HepG2 (cell line): Measurements from ENCODE around the gene NYNRIN. TPM values are rescaled to one million over a fixed set of nuclear protein-coding genes. Genes with fewer than 3 reads are reported as not detected.

ENCODE experiments used
- DMAP1 ChIP-seq: IDR thresholded peaks from 2 replicates; pipeline ENCODE4 v1.6.1; 2016
- HNRNPLL ChIP-seq: fragments of 200-400 bp; formaldehyde crosslinking; IDR thresholded peaks from 2 replicates; pipeline ENCODE4 v1.6.1; 2017; ENCODE audit warnings: mild to moderate bottlenecking, low read depth, low read length; ENCODE audit not compliant: poor library complexity, severe bottlenecking
- KLF11 ChIP-seq: IDR thresholded peaks from 2 replicates; pipeline ENCODE4 v1.6.1; 2016; ENCODE audit warnings: missing compliant biosample characterization
- SALL2 ChIP-seq: sonication (generic); formaldehyde crosslinking; IDR thresholded peaks from 2 replicates; pipeline ENCODE4 v1.8.1; 2023; ENCODE audit warnings: mild to moderate bottlenecking, missing genetic modification reagents, inconsistent platforms
- SAP130 ChIP-seq: IDR thresholded peaks from 2 replicates; pipeline ENCODE4 v1.6.1; 2016; ENCODE audit warnings: low read depth
- SOX13 ChIP-seq, 3 experiments: fragments of 450-650 bp in 1 of 3; sonication (generic) in 1 of 3; formaldehyde crosslinking in 1 of 3; IDR thresholded peaks in 2 of 3; conservative IDR thresholded peaks in 1 of 3; 2 replicates each; pipeline versions ENCODE4 v1.5.0 to v1.6.1; 2016 to 2020; ENCODE audit warnings: antibody characterized with exemption in 1 of 3, mild to moderate bottlenecking in 1 of 3, missing compliant biosample characterization in 1 of 3, missing genetic modification reagents in 1 of 3, moderate library complexity in 1 of 3
- STAT5B ChIP-seq: sonication (generic); formaldehyde crosslinking; IDR thresholded peaks from 2 replicates; pipeline ENCODE4 v1.4.0; 2020; ENCODE audit warnings: missing genetic modification reagents
- SUZ12 ChIP-seq: fragments of 150-350 bp; IDR thresholded peaks from 2 replicates; pipeline ENCODE4 v1.6.1; 2014; ENCODE audit warnings: low read depth, low read length
- THYN1 ChIP-seq: sonication (generic); formaldehyde crosslinking; IDR thresholded peaks from 2 replicates; pipeline ENCODE4 v1.8.1; 2023; ENCODE audit warnings: low read depth, mild to moderate bottlenecking, moderate library complexity, missing genetic modification reagents, borderline replicate concordance
- ZNF589 ChIP-seq: sonication (generic); formaldehyde crosslinking; conservative IDR thresholded peaks from 2 replicates; pipeline ENCODE4 v1.8.0; 2022; ENCODE audit warnings: mild to moderate bottlenecking, moderate library complexity, missing genetic modification reagents
- ZNF646 ChIP-seq: sonication (generic); formaldehyde crosslinking; IDR thresholded peaks from 2 replicates; pipeline ENCODE4 v1.9.0; 2021; ENCODE audit warnings: mild to moderate bottlenecking, missing genetic modification reagents
- ZNF691 ChIP-seq: sonication (generic); formaldehyde crosslinking; IDR thresholded peaks from 2 replicates; pipeline ENCODE4 v1.4.0; 2020; ENCODE audit warnings: missing genetic modification reagents, low read depth, mild to moderate bottlenecking, borderline replicate concordance
- ZNF784 ChIP-seq: sonication (generic); formaldehyde crosslinking; IDR thresholded peaks from 2 replicates; pipeline ENCODE4 v1.5.1; 2020; ENCODE audit warnings: missing genetic modification reagents, mild to moderate bottlenecking, borderline replicate concordance
- ZNF790 ChIP-seq: sonication (generic); formaldehyde crosslinking; IDR thresholded peaks from 2 replicates; pipeline ENCODE4 v1.8.0; 2022; ENCODE audit warnings: missing genetic modification reagents, mild to moderate bottlenecking, borderline replicate concordance
- ZSCAN12 ChIP-seq: sonication (generic); formaldehyde crosslinking; IDR thresholded peaks from 2 replicates; pipeline ENCODE4 v1.9.0; 2021; ENCODE audit warnings: mild to moderate bottlenecking, missing genetic modification reagents
- ZSCAN9 ChIP-seq: IDR thresholded peaks from 2 replicates; pipeline ENCODE4 v1.6.1; 2016; ENCODE audit warnings: borderline replicate concordance
- polyA plus RNA-seq, 8 experiments: library from polyadenylated mRNA; depleted of rRNA in 3 of 8; stranded (reverse) in 7 of 8; unstranded in 1 of 8; fragments of >200 nt; fragmentation: Illumina TruSeq in 4 of 8; extraction: Trizol in 4 of 8; gene quantifications; 2 replicates each; pipeline versions ENCODE4 v1.2.1 to v1.2.3, GENCODE V29; 2011 to 2016; ENCODE audit warnings: low read depth in 4 of 8, missing spikeins in 1 of 8, mixed read lengths in 1 of 8; ENCODE audit not compliant: insufficient read depth in 1 of 8
- total RNA-seq, 5 experiments: library from RNA; depleted of rRNA; stranded (reverse); fragments of >200 nt; fragmentation: Illumina TruSeq; extraction: Trizol; gene quantifications; 2 replicates each; pipeline ENCODE4 v1.2.3, GENCODE V29; 2016; ENCODE audit warnings: low read depth in 1 of 5
- TF ChIP-seq, protein P1 (sequence below): sonication (generic); formaldehyde crosslinking; IDR thresholded peaks from 2 replicates; pipeline ENCODE4 v1.4.0; 2020; ENCODE audit warnings: missing genetic modification reagents

Gene NYNRIN
- total and polyA plus RNA-seq, 2 of the 13 experiments (the other 11 are each of a cell fraction or from before 2014, with no cell fraction given), result 0.63 to 1.1 TPM

DNA sequence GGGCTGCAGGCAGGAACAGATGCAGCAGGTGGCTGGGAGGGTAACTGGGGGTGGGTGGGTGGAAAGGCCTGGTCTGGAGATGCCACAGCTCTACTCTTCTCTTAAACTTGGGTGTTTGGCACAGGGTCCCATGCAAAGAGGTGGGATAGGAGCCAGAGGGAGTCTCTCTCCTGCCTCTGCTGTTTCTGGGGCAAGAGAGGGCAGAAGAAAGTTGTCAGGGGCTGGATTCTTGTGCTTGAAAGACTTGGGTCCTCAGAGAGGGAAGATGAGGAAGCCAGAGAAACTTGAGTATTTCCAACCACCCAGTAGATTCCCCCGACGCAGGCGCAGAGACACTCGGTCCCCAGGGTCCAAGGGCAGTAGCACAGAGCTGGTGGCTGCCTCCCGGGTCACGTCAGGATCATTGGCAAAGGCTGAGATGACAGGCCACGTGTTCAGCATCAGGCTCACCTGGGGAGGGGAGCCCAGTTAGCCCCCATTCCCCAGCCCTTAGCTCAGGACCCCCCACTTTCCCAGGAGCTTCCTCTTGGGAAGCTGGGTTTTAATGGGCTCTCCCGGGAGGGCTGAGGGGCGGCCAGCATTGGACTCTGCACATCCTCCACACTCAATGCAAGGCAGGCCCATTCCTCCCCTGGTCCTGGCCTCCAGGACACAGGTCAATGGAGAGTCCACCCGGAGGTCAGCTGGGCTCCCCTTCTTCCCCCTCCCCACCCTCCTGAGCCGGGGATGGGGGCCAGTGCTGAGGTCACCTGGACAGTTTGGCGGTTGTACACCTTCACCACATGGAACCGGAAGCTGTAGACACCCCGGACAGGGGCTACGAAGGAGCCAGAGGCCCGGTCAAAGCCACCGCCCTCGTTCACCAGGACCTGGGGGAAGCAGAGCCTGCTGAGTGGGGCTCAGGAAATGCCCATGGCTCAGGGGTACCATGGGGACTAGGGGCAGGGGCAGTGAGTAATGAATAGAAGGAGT is 29.0 kb downstream of the NYNRIN start (continued):
- TF ChIP-seq, protein P1, sequence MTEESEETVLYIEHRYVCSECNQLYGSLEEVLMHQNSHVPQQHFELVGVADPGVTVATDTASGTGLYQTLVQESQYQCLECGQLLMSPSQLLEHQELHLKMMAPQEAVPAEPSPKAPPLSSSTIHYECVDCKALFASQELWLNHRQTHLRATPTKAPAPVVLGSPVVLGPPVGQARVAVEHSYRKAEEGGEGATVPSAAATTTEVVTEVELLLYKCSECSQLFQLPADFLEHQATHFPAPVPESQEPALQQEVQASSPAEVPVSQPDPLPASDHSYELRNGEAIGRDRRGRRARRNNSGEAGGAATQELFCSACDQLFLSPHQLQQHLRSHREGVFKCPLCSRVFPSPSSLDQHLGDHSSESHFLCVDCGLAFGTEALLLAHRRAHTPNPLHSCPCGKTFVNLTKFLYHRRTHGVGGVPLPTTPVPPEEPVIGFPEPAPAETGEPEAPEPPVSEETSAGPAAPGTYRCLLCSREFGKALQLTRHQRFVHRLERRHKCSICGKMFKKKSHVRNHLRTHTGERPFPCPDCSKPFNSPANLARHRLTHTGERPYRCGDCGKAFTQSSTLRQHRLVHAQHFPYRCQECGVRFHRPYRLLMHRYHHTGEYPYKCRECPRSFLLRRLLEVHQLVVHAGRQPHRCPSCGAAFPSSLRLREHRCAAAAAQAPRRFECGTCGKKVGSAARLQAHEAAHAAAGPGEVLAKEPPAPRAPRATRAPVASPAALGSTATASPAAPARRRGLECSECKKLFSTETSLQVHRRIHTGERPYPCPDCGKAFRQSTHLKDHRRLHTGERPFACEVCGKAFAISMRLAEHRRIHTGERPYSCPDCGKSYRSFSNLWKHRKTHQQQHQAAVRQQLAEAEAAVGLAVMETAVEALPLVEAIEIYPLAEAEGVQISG (CRISPR knock-in tag), result peak; percentile 12
- TF ChIP-seq ZNF784 (CRISPR knock-in tag), result no peak
- no peak for TF ChIP-seq ZSCAN9 (CRISPR knock-in tag)
- TF ChIP-seq ZNF790 (CRISPR knock-in tag), result no peak
- TF ChIP-seq ZNF691, result 0 out of 2 replicates have a peak, but pooled peaks have one; percentile 32
- TF ChIP-seq HNRNPLL, result peak; percentile 30
- TF ChIP-seq ZNF646 (CRISPR knock-in tag), result no peak
- peak; percentile 91; the same call in 1 of the 2 replicates for TF ChIP-seq ZSCAN12 (CRISPR knock-in tag)
- no peak for TF ChIP-seq ZNF589
- no peak for TF ChIP-seq SALL2 (CRISPR knock-in tag)
- TF ChIP-seq SUZ12, result no peak
- TF ChIP-seq DMAP1, result peak; percentile 42
- TF ChIP-seq KLF11, result no peak
- TF ChIP-seq THYN1 (CRISPR knock-in tag), result no peak
- 0 out of 2 replicates have a peak, but pooled peaks have one; percentile 26 for TF ChIP-seq SOX13 (IDR thresholded peaks at IDR 0.05)
- TF ChIP-seq SOX13 (CRISPR knock-in tag; conservative IDR thresholded peaks at IDR 0.05 in 1 of 2, IDR thresholded peaks at IDR 0.05 in 1 of 2), result no peak
- TF ChIP-seq SAP130 (CRISPR knock-in tag), result peak; percentile 25; the same call in 1 of the 2 replicates
- peak; percentile 19; the same call in 1 of the 2 replicates for TF ChIP-seq STAT5B (CRISPR knock-in tag)
